Nephron (organoid): ENCODE measurements around the gene RNF150.
A peak's percentile ranks its signal among the peaks of the same experiment; 100 is the strongest.

Source experiments
- H3K27ac Mint-ChIP-seq, 3 experiments: 2 replicates each; pipeline ENCODE4 v1.8.0; 2020; ENCODE audit warnings: mixed read lengths in 3 of 3, mild to moderate bottlenecking in 2 of 3, moderate library complexity in 1 of 3
- H3K27me3 Mint-ChIP-seq: 2 replicates; pipeline ENCODE4 v1.8.0; 2021; ENCODE audit warnings: low read depth, mild to moderate bottlenecking, moderate library complexity, mixed read lengths
- H3K36me3 Mint-ChIP-seq: 2 replicates; pipeline ENCODE4 v1.8.0; 2020; ENCODE audit warnings: low read depth, mixed read lengths
- H3K4me1 Mint-ChIP-seq: 2 replicates; pipeline ENCODE4 v1.8.0; 2020; ENCODE audit warnings: mixed read lengths
- H3K4me3 Mint-ChIP-seq, 3 experiments: 2 replicates each; pipeline ENCODE4 v1.8.0; 2020; ENCODE audit warnings: mild to moderate bottlenecking in 3 of 3, mixed read lengths in 3 of 3, moderate library complexity in 2 of 3
- H3K9me3 Mint-ChIP-seq: 2 replicates; pipeline ENCODE4 v1.8.0; 2020; ENCODE audit warnings: mixed read lengths
- CTCF ChIP-seq, 3 experiments: fragments of 200-600 bp; sonication (generic); IDR thresholded peaks; one replicate each; pipeline ENCODE4 v1.5.0; 2021; ENCODE audit warnings: antibody characterized with exemption in 3 of 3; ENCODE audit not compliant: unreplicated experiment in 3 of 3

RNF150 gene

GRCh38 chr4:141133999-141134995 is 1.0 kb upstream of the RNF150 start:
- TF ChIP-seq CTCF (IDR thresholded peaks at IDR 0.05; ENCODE audit: unreplicated experiment in 3 of 3) = no peak
- Mint-ChIP-seq H3K36me3 (no peaks in the 10 kb centered on the region), H3K4me3 (peak overlapping the region; percentile 95 to 98 (median 97)), H3K9me3 (no peaks in the 10 kb centered on the region), H3K4me1 (peaks cover 33% of the 10 kb centered on the region), H3K27me3 (peaks cover 7% of the 10 kb centered on the region), H3K27ac (peak overlapping the region; percentile 22 to 89 (median 64))

DNA sequence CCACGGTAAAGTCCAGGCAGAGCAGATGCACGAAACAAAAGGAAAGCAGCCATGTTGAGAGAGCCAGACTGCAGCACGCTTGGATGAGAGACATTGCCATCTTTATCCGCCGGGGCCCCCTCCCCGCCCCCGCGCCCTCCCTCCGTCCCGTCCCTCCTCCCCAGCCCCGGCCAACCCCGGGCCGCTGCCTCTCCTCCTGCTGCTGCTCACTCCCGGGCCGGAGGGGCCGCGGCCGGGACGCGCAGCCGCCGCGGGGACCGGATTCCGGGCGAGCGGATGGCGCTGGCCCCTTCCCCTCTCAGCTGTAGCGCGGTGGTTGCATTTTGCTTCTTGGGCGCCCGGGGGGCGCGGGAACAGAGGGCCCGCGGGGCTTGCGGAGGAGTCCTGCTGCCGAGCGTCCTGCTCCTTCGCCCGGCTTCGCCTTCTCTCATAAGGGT is 542 bp downstream of the RNF150 start:
- H3K4me3 Mint-ChIP-seq = peak overlapping the region; percentile 95 to 98 (median 97)
- no peaks in the 10 kb centered on the region for H3K36me3 Mint-ChIP-seq
- TF ChIP-seq CTCF (IDR thresholded peaks at IDR 0.05; ENCODE audit: unreplicated experiment in 3 of 3) = no peak
- peaks cover 47% of the 10 kb centered on the region for H3K4me1 Mint-ChIP-seq
- peaks cover 4% of the 10 kb centered on the region for H3K27me3 Mint-ChIP-seq
- H3K27ac Mint-ChIP-seq = peak overlapping the region in 2 of 3 experiments; percentile 33 to 89
- H3K9me3 Mint-ChIP-seq = no peaks in the 10 kb centered on the region

- Mint-ChIP-seq H3K27me3 (peaks cover 4% of the 10 kb centered on the region), H3K4me3 (peak overlapping the region; percentile 95 to 98 (median 97)), H3K36me3 (no peaks in the 10 kb centered on the region), H3K4me1 (peaks cover 50% of the 10 kb centered on the region), H3K9me3 (no peaks in the 10 kb centered on the region), H3K27ac (peak overlapping the region; percentile 71 to 81 (median 78))
- no peak for TF ChIP-seq CTCF (IDR thresholded peaks at IDR 0.05; ENCODE audit: unreplicated experiment in 3 of 3)
Measured at GRCh38 chr4:141132072-141132708, 1.1 kb downstream of the RNF150 start.

- peaks cover 53% of the 10 kb centered on the region for H3K4me1 Mint-ChIP-seq
- peaks cover 4% of the 10 kb centered on the region for H3K27me3 Mint-ChIP-seq
- no peak for TF ChIP-seq CTCF (IDR thresholded peaks at IDR 0.05; ENCODE audit: unreplicated experiment in 3 of 3)
- no peaks in the 10 kb centered on the region for H3K36me3 Mint-ChIP-seq
- peak overlapping the region; percentile 94 to 97 (median 95) for H3K4me3 Mint-ChIP-seq
- no peaks in the 10 kb centered on the region for H3K9me3 Mint-ChIP-seq
- peak overlapping the region; percentile 71 to 81 (median 78) for H3K27ac Mint-ChIP-seq
Measured at GRCh38 chr4:141131723-141132071, 1.6 kb downstream of the RNF150 start.

DNA sequence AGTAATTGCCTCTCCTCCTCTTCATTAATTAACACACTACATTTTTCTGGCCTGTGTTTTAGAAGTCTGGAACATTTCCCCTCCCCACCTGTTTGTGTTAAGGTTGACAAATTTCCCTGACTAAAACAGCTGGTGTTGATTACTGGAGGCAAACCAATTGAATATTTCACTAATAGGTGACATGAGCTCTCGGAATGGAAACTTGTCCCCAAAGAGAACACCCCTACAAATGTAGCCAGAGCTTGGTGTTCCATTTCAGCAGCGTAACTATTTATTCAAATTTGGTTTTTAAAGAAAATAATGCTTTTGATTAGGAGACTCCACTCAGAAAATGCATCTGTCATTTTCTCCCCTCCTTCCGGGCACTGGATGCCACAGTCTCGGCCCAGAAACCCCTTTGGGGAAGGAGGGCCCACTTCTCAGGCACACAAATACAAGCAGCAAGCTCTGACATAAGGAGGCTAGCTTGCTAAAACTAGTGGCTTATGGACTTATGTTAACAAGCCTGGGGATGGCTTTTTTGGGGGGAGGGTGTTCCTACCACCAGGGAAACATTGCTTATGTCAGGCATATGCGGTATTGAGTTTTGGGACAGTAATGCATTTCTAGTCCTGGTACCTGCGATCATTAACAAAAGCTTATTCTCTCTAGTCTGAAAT is 2.2 kb downstream of the RNF150 start:
- Mint-ChIP-seq H3K4me1 (peaks cover 59% of the 10 kb centered on the region), H3K27ac (peak overlapping the region; percentile 71 to 81 (median 78)), H3K9me3 (no peaks in the 10 kb centered on the region), H3K36me3 (no peaks in the 10 kb centered on the region), H3K27me3 (peaks cover 4% of the 10 kb centered on the region), H3K4me3 (peak overlapping the region; percentile 94 to 97 (median 95))
- no peak for TF ChIP-seq CTCF (IDR thresholded peaks at IDR 0.05; ENCODE audit: unreplicated experiment in 3 of 3)
